GM08714 (cell line): ENCODE measurements around the gene CILP2.

Source experiments
- H3K4me3 ChIP-seq: fragments of 200-500 bp; sonication (Bioruptor generic); 2 replicates; pipeline ENCODE4 v1.5.1; 2014; ENCODE audit warnings: mild to moderate bottlenecking, low read length, inconsistent platforms
- ZNF274 ChIP-seq: IDR thresholded peaks from 2 replicates; pipeline ENCODE4 v1.6.1; 2012; ENCODE audit warnings: mild to moderate bottlenecking, low read depth, low read length

The CILP2 gene

GRCh38 chr19:19551853-19552192, 13.8 kb downstream of the CILP2 start:
- no peak for TF ChIP-seq ZNF274
- no peak overlapping the region for H3K4me3 ChIP-seq

GRCh38 chr19:19552798-19553197, 14.7 kb downstream of the CILP2 start:
- H3K4me3 ChIP-seq, result no peak overlapping the region
- TF ChIP-seq ZNF274, result no peak

GRCh38 chr19:19553670-19554069, 15.6 kb downstream of the CILP2 start:
- H3K4me3 ChIP-seq, result no peak overlapping the region
- TF ChIP-seq ZNF274, result no peak

- TF ChIP-seq ZNF274, result no peak
- no peak overlapping the region for H3K4me3 ChIP-seq
Measured at GRCh38 chr19:19554074-19555023, 16.3 kb downstream of the CILP2 start.

GRCh38 chr19:19558055-19558454, 20.0 kb downstream of the CILP2 start:
- no peak overlapping the region for H3K4me3 ChIP-seq
- TF ChIP-seq ZNF274, result no peak

- TF ChIP-seq ZNF274, result no peak
- no peak overlapping the region for H3K4me3 ChIP-seq
Measured at GRCh38 chr19:19558636-19559035, 20.6 kb downstream of the CILP2 start.

- no peak for TF ChIP-seq ZNF274
- no peak overlapping the region for H3K4me3 ChIP-seq
Measured at GRCh38 chr19:19559931-19560330, 21.9 kb downstream of the CILP2 start.

- TF ChIP-seq ZNF274, result no peak
- H3K4me3 ChIP-seq, result no peak overlapping the region
Measured at GRCh38 chr19:19561946-19562664, 24.0 kb downstream of the CILP2 start.

GRCh38 chr19:19562665-19563347, 24.7 kb downstream of the CILP2 start:
- H3K4me3 ChIP-seq, result no peak overlapping the region
- TF ChIP-seq ZNF274, result no peak

GRCh38 chr19:19563348-19563848, 25.3 kb downstream of the CILP2 start:
- no peak for TF ChIP-seq ZNF274
- no peak overlapping the region for H3K4me3 ChIP-seq

- no peak for TF ChIP-seq ZNF274
- H3K4me3 ChIP-seq, result no peak overlapping the region
Measured at GRCh38 chr19:19566306-19566705, 28.2 kb downstream of the CILP2 start.

- TF ChIP-seq ZNF274, result no peak
- no peak overlapping the region for H3K4me3 ChIP-seq
Measured at GRCh38 chr19:19567391-19567790, 29.3 kb downstream of the CILP2 start.

- TF ChIP-seq ZNF274, result no peak
- no peak overlapping the region for H3K4me3 ChIP-seq
Measured at GRCh38 chr19:19568802-19569756, 31.0 kb downstream of the CILP2 start.

- no peak overlapping the region for H3K4me3 ChIP-seq
- no peak for TF ChIP-seq ZNF274
Measured at GRCh38 chr19:19570571-19570970, 32.5 kb downstream of the CILP2 start.
